Neural cell (in vitro differentiated cells): Measurements from ENCODE around the gene CEP350. TPM values are rescaled to one million over a fixed set of nuclear protein-coding genes. Genes with fewer than 3 reads are reported as not detected.

Source experiments
- H2AFZ ChIP-seq: fragments of 200-600, 300-800 bp; sonication (generic), shearing (Covaris generic); 2 replicates; pipeline ENCODE4 v1.6.0; 2014; ENCODE audit warnings: low read depth, mild to moderate bottlenecking, antibody characterized with exemption, low read length, moderate library complexity
- H3F3A ChIP-seq: fragments of 200-600 bp; shearing (Covaris generic); 2 replicates; pipeline ENCODE4 v1.6.1; 2016; ENCODE audit warnings: mild to moderate bottlenecking, moderate library complexity, mixed read lengths, antibody characterized with exemption, low read length; ENCODE audit not compliant: insufficient read depth, poor library complexity, severe bottlenecking
- H3K27ac ChIP-seq: fragments of 200-600, 300-800 bp; sonication (generic), shearing (Covaris generic); 2 replicates; pipeline ENCODE4 v1.5.1; 2014; ENCODE audit warnings: mild to moderate bottlenecking, low read length, moderate library complexity
- H3K27me3 ChIP-seq: fragments of 300-800, 200-600 bp; sonication (generic), shearing (Covaris generic); 2 replicates; pipeline ENCODE4 v1.6.0; 2014; ENCODE audit warnings: mild to moderate bottlenecking, low read depth, low read length, moderate library complexity; ENCODE audit not compliant: insufficient read depth
- H3K36me3 ChIP-seq: fragments of 300-800, 200-600 bp; sonication (generic), shearing (Covaris generic); 2 replicates; pipeline ENCODE4 v1.5.1; 2014; ENCODE audit warnings: mild to moderate bottlenecking, antibody characterized with exemption, low read length, moderate library complexity; ENCODE audit not compliant: insufficient read depth
- H3K4me2 ChIP-seq: fragments of 300-800, 200-600 bp; sonication (generic), shearing (Covaris generic); 2 replicates; pipeline ENCODE4 v1.6.0; 2014; ENCODE audit warnings: mild to moderate bottlenecking, low read length
- H3K4me3 ChIP-seq: fragments of 300-800, 200-600 bp; sonication (generic), shearing (Covaris generic); 2 replicates; pipeline ENCODE4 v1.5.1; 2014; ENCODE audit warnings: mild to moderate bottlenecking, low read length, moderate library complexity
- H3K79me2 ChIP-seq: fragments of 200-600 bp; shearing (Covaris generic); replicated peaks from 2 replicates; pipeline ENCODE4 v1.6.0; 2014; ENCODE audit warnings: mild to moderate bottlenecking, low read length, moderate library complexity; ENCODE audit not compliant: insufficient read depth
- H3K9ac ChIP-seq: fragments of 300-800, 200-600 bp; sonication (generic), shearing (Covaris generic); 2 replicates; pipeline ENCODE4 v1.6.1; 2016; ENCODE audit warnings: mild to moderate bottlenecking, low read length, mixed read lengths
- H3K9me2 ChIP-seq: fragments of 200-600 bp; shearing (Covaris generic); 2 replicates; pipeline ENCODE4 v1.6.1; 2016; ENCODE audit warnings: mild to moderate bottlenecking, low read length, mixed read lengths; ENCODE audit not compliant: insufficient read depth
- H3K9me3 ChIP-seq: fragments of 200-600, 300-800 bp; sonication (generic), shearing (Covaris generic); 2 replicates; pipeline ENCODE4 v1.6.1; 2016; ENCODE audit warnings: mild to moderate bottlenecking, mixed run types, low read length, moderate library complexity, mixed read lengths
- H4K20me1 ChIP-seq: fragments of 200-600 bp; shearing (Covaris generic); 2 replicates; pipeline ENCODE4 v1.6.1; 2016; ENCODE audit warnings: mild to moderate bottlenecking, mixed run types; ENCODE audit not compliant: insufficient read depth
- CTCF ChIP-seq: fragments of 450-650 bp; IDR thresholded peaks from 2 replicates; pipeline ENCODE4 v1.5.1; 2014; ENCODE audit warnings: antibody characterized with exemption, mild to moderate bottlenecking, moderate library complexity; ENCODE audit not compliant: poor library complexity, severe bottlenecking
- EP300 ChIP-seq: fragments of 450-650 bp; conservative IDR thresholded peaks from 2 replicates; pipeline ENCODE4 v1.6.1; 2014; ENCODE audit warnings: antibody characterized with exemption, mild to moderate bottlenecking, moderate library complexity; ENCODE audit not compliant: poor library complexity, severe bottlenecking
- EZH2 ChIP-seq: fragments of 200-600, 300-800 bp; shearing (Covaris generic), sonication (generic); IDR thresholded peaks from 2 replicates; pipeline ENCODE4 v1.6.1; 2014; ENCODE audit warnings: antibody characterized with exemption, low read length, borderline replicate concordance, mild to moderate bottlenecking; ENCODE audit not compliant: insufficient read depth, poor library complexity, severe bottlenecking
- MXI1 ChIP-seq: fragments of 450-650 bp; conservative IDR thresholded peaks from 2 replicates; pipeline ENCODE4 v1.6.1; 2014; ENCODE audit warnings: antibody characterized with exemption, mild to moderate bottlenecking; ENCODE audit not compliant: poor library complexity, severe bottlenecking
- POLR2AphosphoS5 ChIP-seq: IDR thresholded peaks from 2 replicates; pipeline ENCODE4 v1.6.1; 2012
- RAD21 ChIP-seq: fragments of 450-650 bp; conservative IDR thresholded peaks from 2 replicates; pipeline ENCODE4 v1.6.1; 2014; ENCODE audit warnings: antibody characterized with exemption, mild to moderate bottlenecking, moderate library complexity
- REST ChIP-seq: IDR thresholded peaks from 2 replicates; pipeline ENCODE4 v1.6.1; 2012; ENCODE audit warnings: borderline replicate concordance
- SMC3 ChIP-seq: fragments of 450-650 bp; conservative IDR thresholded peaks from 2 replicates; pipeline ENCODE4 v1.6.1; 2014; ENCODE audit warnings: antibody characterized with exemption, mild to moderate bottlenecking, moderate library complexity; ENCODE audit not compliant: poor library complexity
- TAF1 ChIP-seq: IDR thresholded peaks from 2 replicates; pipeline ENCODE4 v1.6.1; 2012; ENCODE audit warnings: low read depth
- polyA plus RNA-seq: library from polyadenylated mRNA; depleted of rRNA; stranded (reverse); fragments of >200 nt; gene quantifications from 2 replicates; pipeline ENCODE4 v1.2.3, GENCODE V29; 2014

Gene CEP350
- polyA plus RNA-seq, 1 donor from 2014 or later: 28.1 TPM

DNA sequence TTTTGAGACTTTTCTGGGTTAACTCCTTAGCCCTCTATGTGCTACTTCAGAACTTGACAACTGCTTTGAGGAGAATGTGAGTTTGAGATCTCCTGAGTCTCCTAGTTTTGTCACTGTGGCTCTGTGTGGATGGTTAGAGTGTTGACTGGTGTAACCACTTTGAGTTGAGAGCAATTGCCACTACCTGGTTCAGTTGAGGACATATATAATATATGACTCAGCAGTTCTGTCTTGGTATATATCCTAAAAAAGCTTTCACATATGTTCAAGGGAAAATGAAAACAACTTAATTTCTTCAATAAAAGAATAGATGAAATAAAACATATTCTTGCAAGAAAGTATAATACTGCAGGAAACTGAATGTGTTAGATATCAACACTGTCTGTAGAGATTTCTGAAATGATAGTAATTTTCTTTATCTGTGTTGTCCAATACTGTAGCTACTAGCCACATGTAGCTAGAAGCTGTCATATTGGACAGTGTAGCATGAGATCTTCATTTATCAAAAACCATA is 103.3 kb downstream of the CEP350 start:
- Histone ChIP-seq H3K27ac (no peak overlapping the region), H3K79me2 (no peaks in the 10 kb centered on the region), H3K4me2 (no peak overlapping the region), H3K4me3 (no peak overlapping the region), H2AFZ (no peak overlapping the region), H3F3A (no peaks in the 10 kb centered on the region), H3K9me3 (no peaks in the 10 kb centered on the region), H4K20me1 (no peaks in the 10 kb centered on the region), H3K27me3 (no peaks in the 10 kb centered on the region), H3K9ac (no peak overlapping the region), H3K36me3 (peaks cover 6% of the 10 kb centered on the region), H3K9me2 (no peaks in the 10 kb centered on the region)
- TF ChIP-seq TAF1 (no peak), CTCF (no peak), RAD21 (no peak), EP300 (no peak)

DNA sequence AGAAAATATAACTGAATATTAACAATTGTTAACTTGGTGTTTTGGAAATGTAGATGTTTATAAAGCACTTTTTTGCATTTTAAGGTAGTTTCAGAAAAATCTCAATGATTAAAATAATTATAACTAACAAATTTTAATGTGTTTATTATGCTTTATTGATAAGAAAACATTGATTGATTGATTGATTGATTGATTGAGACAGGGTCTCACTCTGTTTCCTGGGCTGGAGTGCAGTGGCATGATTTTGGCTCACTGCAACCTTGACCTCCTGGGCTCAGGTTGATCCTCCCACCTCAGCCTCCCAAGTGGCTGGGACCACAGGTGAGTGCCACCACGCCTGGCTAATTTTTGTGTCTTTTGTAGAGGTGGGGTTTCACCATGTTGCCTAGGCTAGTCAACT is 106.4 kb downstream of the CEP350 start:
- no peaks in the 10 kb centered on the region for H3K79me2 ChIP-seq
- TF ChIP-seq EZH2 (no peak), TAF1 (no peak), POLR2AphosphoS5 (no peak), SMC3 (no peak), REST (no peak), MXI1 (no peak), RAD21 (no peak), EP300 (no peak), CTCF (no peak)
- H3K36me3 ChIP-seq: no peaks in the 10 kb centered on the region
- no peaks in the 10 kb centered on the region for H4K20me1 ChIP-seq
- no peak overlapping the region for H3K9ac ChIP-seq
- no peaks in the 10 kb centered on the region for H3K9me3 ChIP-seq
- H3K27ac ChIP-seq: no peak overlapping the region
- H3K4me3 ChIP-seq: no peak overlapping the region
- no peak overlapping the region for H2AFZ ChIP-seq
- H3F3A ChIP-seq: no peaks in the 10 kb centered on the region
- no peaks in the 10 kb centered on the region for H3K27me3 ChIP-seq
- no peaks in the 10 kb centered on the region for H3K9me2 ChIP-seq
- H3K4me2 ChIP-seq: no peak overlapping the region
